ENCODE results near the gene ITPA. TPM values are rescaled to one million over a fixed set of nuclear protein-coding genes. Genes with fewer than 3 reads are reported as not detected.
"Not testable (repeated sequence)": the region's sequence is repeated elsewhere in the genome, so short reads cannot be mapped to it uniquely, and the experiment has no call there.

Gene ITPA
- total RNA-seq, 1 donor from 2014 or later: 35.2 TPM

DNA sequence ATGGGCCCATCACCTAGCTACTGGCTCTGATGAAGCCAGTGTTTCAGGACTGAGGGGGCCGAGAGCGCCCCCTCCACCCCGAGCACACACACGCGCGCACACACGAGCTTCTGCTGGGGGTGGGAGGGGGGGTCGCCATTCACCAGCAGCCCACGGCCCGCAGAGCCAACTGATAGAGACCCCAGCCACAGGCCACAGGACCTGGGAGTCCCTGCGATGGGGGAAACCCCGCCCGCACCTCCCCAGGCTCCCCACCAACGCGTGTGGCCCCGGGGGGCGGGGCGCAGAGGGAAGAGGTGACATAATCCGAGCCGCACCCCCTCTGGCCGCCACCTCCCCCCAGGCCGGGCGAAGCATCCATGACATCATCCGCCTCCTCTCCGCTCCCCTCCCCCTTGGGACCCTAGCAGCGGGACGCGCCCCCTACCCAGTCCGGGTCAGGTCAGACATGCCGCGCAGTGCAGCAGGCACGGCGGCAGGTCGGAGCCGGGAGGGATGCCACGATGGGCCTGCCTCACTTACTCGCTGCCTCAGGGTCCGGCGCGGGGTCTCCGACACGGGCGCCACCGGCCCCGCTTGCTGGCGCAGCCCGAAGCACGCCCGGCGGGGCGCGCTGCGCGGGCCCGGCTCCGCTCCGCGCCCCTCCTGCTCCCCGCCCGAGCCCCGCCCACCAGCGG, 36.2 kb upstream of the ITPA start, which contains the start of gene LZTS3:
Gene LZTS3 (minus strand): TSS at position 617 of the 677 bp plus-strand sequence. CDS start 6,386 bp downstream, outside the sequence.
- DNase-seq (ENCODE audit: extremely low read depth, low read depth, low spot score): no peak

DNA sequence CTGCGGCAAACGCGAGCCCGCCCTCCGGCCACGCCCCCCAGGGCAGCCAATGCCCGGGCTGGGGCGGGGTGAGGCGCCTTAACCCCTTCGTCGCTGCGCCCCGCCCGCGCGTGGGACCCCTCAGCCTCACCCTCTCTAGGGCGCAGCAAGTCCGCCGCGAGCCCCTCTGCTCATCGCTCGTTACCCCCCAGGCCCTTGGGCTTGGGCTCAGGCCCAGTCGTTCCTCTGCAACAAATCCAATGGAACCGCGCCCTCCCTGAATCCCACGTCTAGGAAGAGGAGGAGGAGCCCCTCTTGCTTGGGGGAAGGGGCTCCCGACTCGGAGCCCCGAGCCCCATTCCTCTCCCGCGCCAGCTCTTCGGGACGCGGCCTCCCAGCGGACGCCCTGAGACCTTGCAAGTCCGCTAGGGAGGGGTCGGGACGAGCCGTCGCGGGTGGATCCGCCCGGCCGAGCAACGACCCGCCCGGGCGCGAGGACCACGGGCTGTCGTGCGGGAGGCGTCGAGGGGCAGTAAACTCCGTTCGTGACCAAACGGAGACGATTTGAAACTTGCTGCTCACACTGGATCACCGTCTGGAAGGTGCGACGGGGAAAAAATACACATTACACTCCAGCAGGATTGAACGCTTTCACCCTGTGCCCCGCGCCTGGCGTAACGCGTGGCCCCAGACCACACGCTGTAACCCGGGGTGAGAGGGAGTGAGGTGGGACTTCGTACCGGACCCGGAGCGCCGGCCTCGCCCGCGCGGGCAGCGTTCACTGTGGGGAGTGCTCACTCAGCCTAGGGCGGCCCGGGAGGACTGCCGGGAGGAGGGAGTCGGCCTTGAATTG, 35.5 kb upstream of the ITPA start:
- no peak for DNase-seq (ENCODE audit: extremely low read depth, low read depth, low spot score)

DNA sequence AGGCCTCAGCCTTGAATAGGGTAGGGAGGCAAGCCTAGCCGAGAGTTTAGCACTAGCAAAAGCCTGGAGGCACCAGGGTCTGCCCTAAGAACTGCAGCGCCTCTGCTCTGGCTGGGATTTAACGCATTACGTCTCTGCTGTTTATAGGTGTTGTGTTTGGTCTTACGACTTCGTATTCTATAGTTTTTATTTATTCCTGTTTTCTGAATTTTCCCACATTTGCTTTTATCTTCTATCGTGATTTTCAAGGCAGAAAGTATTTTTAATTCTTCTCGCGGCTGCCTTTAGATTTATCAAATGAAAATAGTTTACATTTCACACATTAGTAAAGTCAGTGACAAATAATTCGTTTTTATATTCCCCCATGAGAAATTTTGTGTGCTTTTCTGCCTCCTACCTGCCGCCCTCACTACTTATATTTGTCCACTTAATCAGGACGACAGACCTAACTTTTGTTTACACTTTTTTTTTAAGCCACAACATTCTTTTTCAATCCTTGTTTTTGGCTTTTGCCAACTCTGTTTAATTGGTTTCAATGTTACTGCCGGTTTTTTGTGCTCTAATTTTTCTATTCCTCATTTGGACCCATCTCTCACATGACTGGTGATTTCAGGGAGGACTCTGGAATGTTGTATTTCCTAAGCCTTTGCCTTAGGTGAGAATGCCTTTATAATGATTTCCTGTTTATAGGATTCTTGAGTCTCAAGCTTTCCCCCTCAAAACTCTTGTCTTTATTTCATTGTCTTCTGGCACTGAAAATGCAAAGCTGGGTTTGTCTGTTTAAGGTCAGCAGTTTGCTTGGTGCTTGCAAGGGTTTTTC, 34.6 kb upstream of the ITPA start:
- no peak for DNase-seq (ENCODE audit: extremely low read depth, low read depth, low spot score)

GRCh38 chr20:3175270-3175669, 34.0 kb upstream of the ITPA start:
- no peak for DNase-seq (ENCODE audit: extremely low read depth, low read depth, low spot score)

GRCh38 chr20:3177746-3178485, 31.4 kb upstream of the ITPA start:
- no peak for DNase-seq (ENCODE audit: extremely low read depth, low read depth, low spot score)

DNA sequence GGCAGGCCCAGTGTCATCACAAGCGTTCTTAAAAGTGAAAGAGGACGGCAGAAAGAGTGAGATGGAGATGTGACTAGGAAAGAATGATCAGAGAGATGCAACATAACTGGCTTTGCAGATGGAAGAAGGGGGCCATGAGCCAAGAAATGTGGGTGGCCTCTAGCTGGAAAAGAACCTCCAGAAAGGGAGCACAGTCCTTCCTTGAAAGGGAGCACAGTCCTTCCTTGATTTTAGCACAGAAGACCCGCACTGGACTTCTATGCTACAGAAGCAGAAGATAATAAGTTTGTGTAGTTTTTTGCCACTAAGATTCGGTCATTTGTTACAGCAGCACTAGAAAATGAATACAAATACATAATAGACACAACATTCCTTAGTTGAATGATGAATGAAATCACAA, 29.0 kb upstream of the ITPA start:
- no peak for DNase-seq (ENCODE audit: extremely low read depth, low read depth, low spot score)

DNA sequence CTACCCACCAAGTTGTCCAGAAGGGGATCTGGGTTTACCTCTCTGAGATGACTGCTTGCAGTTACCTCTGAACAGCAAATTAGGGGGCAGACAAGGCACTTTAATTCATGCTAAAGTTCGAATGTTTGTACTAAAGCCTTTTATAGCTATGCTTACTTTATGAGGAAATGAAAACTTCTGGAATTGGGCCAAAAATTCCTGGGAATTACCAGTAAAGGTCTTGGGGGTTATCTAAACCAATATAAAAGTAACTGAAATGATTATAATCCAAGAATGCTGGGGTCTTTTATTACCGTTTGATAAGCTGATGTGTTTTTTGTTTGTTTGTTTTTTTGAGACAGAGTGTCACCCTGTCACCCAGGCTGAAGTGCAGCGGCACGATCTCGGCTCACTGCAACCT, 28.0 kb upstream of the ITPA start:
- DNase-seq (ENCODE audit: extremely low read depth, low read depth, low spot score): no peak

GRCh38 chr20:3182429-3182828, 26.9 kb upstream of the ITPA start:
- not testable (repeated sequence) for DNase-seq (ENCODE audit: extremely low read depth, low read depth, low spot score)

GRCh38 chr20:3183896-3184612, 25.2 kb upstream of the ITPA start:
- DNase-seq (ENCODE audit: extremely low read depth, low read depth, low spot score): no peak

DNA sequence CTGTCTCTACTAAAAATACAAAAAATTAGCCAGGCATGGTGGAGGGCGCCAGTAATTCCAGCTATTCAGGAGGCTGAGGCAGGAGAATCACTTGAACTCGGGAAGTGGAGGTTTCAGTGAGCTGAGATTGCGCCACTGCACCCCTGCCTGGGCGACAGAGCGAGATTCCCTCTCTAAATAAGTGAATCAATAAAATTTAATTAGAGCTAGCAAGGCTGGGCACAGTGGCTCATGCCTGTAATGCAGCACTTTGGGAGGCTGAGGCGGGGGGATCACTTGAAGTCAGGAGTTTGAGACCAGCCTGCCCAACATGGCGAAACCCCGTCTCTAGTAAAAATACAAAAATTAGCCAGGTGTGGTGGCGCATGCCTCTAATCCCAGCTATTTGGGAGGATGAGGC, 21.4 kb upstream of the ITPA start:
- DNase-seq (ENCODE audit: extremely low read depth, low read depth, low spot score): not testable (repeated sequence)

- no peak for DNase-seq (ENCODE audit: extremely low read depth, low read depth, low spot score)
Observed at GRCh38 chr20:3188823-3189413, 20.4 kb upstream of the ITPA start.

DNA sequence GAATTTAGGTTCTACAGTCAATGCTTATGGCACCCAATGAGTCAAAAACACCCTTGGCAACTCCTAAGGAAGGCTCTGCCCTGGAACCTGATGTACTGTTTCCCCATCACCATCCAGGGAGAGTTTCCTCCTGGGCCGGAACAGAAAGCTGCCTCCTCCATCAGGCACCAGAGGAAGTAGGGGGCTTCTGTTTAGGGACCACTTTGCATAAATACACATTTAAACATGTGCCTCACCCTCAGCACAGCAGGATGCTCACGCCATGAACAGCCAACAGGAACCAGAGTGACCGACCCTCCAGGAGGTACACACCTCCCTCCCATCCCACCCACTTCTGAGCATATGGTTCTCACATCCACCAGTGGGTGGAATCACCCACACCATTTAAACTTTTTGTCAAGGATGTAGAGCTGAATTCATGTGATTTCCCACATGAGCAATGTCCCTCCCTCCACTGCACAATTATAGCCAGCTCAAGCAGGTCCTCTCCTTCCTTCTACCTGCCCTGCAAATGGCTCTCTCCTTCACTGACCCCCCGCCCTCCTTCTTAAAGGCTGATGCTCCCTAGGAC, 19.7 kb upstream of the ITPA start:
- DNase-seq (ENCODE audit: extremely low read depth, low read depth, low spot score): no peak

DNA sequence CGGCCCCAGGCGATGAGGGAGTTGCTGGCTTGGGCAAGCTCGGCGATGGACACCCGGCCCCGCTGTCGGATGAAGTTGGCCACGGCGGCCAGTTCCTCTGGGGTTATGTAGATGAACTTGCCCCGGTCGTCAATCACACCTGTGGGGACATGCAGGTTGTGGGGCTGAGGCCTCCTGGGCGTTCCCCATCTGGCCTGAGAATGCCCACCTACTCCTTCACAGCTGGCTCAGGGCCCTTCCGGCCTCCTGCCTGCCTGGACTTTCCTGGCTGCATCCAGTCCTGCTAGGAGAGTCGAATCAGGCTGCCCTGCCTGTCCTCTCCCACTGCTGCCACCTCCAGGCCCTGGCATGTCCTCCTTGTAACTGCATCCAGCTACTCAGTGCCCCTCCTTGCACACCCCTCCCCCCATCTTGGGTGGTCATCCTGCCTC, 18.6 kb upstream of the ITPA start:
- DNase-seq (ENCODE audit: extremely low read depth, low read depth, low spot score): no peak

DNA sequence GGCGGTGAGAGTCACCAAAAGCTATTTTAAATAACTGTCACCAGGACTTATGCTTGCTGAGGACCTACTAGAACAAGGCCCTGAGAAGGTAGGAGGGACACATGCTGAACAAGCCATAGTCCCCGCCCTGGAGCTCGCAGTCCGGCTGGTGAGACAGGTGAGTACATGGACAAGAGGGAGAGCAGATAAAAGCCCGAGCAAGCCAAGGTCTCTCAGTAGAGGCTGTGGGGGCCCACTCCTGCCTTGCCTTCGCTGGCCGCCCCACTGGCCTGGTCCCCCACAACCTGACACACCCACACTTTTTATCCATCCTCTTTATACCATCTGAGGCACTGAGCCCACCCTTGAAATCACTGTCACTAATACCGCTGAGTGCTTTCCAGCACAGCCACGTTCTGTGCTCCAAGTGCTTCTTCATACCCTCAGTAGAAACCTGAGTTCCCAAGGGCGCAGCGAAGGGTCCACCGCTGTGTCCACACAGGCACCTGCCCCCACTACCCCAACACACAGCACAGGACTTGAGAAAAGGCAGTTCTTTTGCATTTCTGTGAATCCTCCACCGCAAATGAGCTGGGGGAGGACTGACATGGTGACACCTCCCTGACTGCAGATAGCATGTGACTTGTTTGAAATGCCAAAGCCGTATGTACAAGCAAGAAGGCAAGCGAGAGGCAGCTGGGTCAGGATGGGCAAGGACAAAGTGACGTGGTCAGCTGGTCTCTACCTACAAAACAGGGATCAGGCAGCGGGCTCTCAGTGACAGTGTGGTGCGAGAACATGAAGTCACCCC, 16.9 kb upstream of the ITPA start:
- no peak for DNase-seq (ENCODE audit: extremely low read depth, low read depth, low spot score)

- no peak for DNase-seq (ENCODE audit: extremely low read depth, low read depth, low spot score)
Observed at GRCh38 chr20:3193806-3194616, 15.3 kb upstream of the ITPA start.

GRCh38 chr20:3194617-3195280, 14.5 kb upstream of the ITPA start:
- DNase-seq (ENCODE audit: extremely low read depth, low read depth, low spot score): no peak
